NCI-H748 treated with DMSO at 0.1 percent for 48 hours (cell line): ENCODE measurements around the gene R3HDM1.
"Not testable (repeated sequence)": the region's sequence is repeated elsewhere in the genome, so short reads cannot be mapped to it uniquely, and the experiment has no call there.

Experiments
- DNase-seq: peaks from one replicate; lab custom pipeline; 2025; lab: John Stamatoyannopoulos, UW

R3HDM1 gene

GRCh38 chr2:135531231-135532197 is at the start of gene R3HDM1:
TSS of gene R3HDM1 (plus strand) at chr2:135531484. CDS start at chr2:135604846, 73,362 bp downstream.
- DNase-seq, result peak; percentile 98

GRCh38 chr2:135485441-135485840 is 45.8 kb upstream of the R3HDM1 start:
- DNase-seq, result no peak

GRCh38 chr2:135490376-135490775 is 40.9 kb upstream of the R3HDM1 start:
- no peak for DNase-seq

GRCh38 chr2:135494503-135494902 is 36.8 kb upstream of the R3HDM1 start:
- DNase-seq, result no peak

- DNase-seq, result no peak
These were observed 36.4 kb upstream of the R3HDM1 start for GRCh38 chr2:135494917-135495316.

- DNase-seq, result not testable (repeated sequence)
These were observed 32.7 kb upstream of the R3HDM1 start for GRCh38 chr2:135498588-135498987.

GRCh38 chr2:135504811-135505210 is 26.5 kb upstream of the R3HDM1 start:
- no peak for DNase-seq

- DNase-seq, result no peak
These were observed 20.7 kb upstream of the R3HDM1 start for GRCh38 chr2:135510577-135510976.

GRCh38 chr2:135512099-135512498 is 19.2 kb upstream of the R3HDM1 start:
- no peak for DNase-seq

GRCh38 chr2:135525786-135526185 is 5.5 kb upstream of the R3HDM1 start:
- no peak for DNase-seq

GRCh38 chr2:135528006-135528405 is 3.3 kb upstream of the R3HDM1 start:
- no peak for DNase-seq

- DNase-seq, result peak; percentile 91
These were observed 712 bp upstream of the R3HDM1 start, which contains the start of gene ZRANB3 for GRCh38 chr2:135530313-135531230. TSS of gene ZRANB3 (minus strand) at chr2:135531218.

- no peak for DNase-seq
These were observed 1.3 kb downstream of the R3HDM1 start for GRCh38 chr2:135532581-135532980.

GRCh38 chr2:135533545-135533944 is 2.3 kb downstream of the R3HDM1 start:
- not testable (repeated sequence) for DNase-seq

- DNase-seq, result no peak
These were observed 15.2 kb downstream of the R3HDM1 start for GRCh38 chr2:135546436-135546835.

- DNase-seq, result no peak
These were observed 16.0 kb downstream of the R3HDM1 start for GRCh38 chr2:135547311-135547710.

- no peak for DNase-seq
These were observed 20.1 kb downstream of the R3HDM1 start for GRCh38 chr2:135551356-135551755.

GRCh38 chr2:135552887-135553286 is 21.6 kb downstream of the R3HDM1 start:
- DNase-seq, result no peak

GRCh38 chr2:135555311-135555710 is 24.0 kb downstream of the R3HDM1 start:
- no peak for DNase-seq

- DNase-seq, result no peak
These were observed 26.2 kb downstream of the R3HDM1 start for GRCh38 chr2:135557530-135557929.

- DNase-seq, result no peak
These were observed 30.6 kb downstream of the R3HDM1 start for GRCh38 chr2:135561925-135562324.

- no peak for DNase-seq
These were observed 32.5 kb downstream of the R3HDM1 start for GRCh38 chr2:135563793-135564192.
